ENCODE results near the gene HGD.
"Not testable (repeated sequence)": the region's sequence is repeated elsewhere in the genome, so short reads cannot be mapped to it uniquely, and the experiment has no call there.

HGD gene, protein sequence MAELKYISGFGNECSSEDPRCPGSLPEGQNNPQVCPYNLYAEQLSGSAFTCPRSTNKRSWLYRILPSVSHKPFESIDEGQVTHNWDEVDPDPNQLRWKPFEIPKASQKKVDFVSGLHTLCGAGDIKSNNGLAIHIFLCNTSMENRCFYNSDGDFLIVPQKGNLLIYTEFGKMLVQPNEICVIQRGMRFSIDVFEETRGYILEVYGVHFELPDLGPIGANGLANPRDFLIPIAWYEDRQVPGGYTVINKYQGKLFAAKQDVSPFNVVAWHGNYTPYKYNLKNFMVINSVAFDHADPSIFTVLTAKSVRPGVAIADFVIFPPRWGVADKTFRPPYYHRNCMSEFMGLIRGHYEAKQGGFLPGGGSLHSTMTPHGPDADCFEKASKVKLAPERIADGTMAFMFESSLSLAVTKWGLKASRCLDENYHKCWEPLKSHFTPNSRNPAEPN

DNA sequence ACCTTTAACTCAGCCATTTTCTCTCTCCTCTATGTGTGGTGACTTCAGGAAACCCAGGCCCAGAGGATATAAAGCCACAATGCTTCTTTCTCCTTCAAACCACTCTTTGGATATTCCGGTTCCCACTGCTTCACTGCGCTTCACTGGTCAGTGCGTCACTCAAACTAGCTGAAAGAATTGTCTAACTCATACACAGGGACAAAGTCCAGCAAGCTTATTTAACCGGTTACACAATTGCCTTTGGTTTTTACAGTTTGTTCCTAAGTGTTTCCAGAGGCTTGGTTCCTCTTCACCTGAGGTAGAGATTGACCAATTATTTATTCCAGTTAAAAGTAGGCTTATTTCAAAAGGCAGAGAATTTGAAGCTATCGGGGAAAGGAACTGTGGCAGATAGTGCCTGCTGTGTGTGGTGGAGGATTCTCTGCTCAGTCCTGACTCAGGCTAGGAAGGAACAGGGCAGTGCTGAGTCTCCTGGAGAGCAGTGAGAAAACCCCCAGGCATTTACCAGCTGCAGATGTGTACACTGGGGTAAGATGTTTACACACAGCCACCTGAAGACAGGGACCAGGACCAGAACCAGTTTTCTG lies at the start of gene HGD:
HGD (minus strand) TSS at position 145 of the 587 bp plus-strand sequence; CDS start at position 17, 128 bp downstream.
- DNase-seq = no peak

DNA sequence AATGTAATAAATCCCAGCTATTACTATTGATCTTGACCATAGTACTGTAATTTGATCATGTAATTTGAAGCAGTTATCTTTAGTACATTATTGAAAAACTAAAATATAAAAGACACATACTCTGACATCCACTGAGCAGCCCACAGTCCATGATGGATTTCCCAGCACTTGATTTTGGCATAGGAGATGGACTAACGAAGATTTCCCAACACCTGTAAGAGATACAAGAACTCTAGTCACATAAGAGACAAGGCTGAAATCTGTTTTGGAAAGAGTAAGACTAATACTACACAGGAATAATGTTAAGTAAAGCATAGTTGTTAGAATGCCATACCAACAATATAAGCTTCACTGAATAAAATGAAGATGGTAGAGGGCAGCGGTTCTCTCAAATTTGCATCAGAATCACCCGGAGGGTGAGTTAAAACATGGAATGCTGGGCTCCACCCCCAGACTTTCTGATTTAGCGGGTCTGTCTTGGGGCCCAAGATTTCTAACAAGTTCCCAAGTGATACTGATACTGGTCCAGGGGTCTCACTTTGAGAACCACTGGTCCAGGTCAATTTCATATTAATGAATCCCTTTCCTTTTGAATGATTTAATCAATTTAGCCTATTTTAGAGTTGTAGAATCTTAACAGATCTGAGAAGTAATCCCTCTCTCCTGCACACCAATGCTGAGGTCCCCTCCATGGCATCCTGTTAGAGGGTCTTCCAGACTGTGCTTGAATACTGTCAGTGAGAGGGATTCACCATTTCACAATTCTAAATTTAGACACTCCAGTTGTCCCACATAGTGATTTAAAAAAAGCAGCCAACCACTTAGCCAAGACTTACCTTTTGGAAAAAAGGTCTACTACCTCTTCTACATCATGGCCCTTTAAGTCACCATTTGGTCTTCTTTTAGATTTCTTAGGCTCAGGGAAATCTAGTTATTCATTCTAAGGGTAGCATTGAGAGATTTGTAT lies 48.8 kb upstream of the HGD start:
- no peak for DNase-seq

DNA sequence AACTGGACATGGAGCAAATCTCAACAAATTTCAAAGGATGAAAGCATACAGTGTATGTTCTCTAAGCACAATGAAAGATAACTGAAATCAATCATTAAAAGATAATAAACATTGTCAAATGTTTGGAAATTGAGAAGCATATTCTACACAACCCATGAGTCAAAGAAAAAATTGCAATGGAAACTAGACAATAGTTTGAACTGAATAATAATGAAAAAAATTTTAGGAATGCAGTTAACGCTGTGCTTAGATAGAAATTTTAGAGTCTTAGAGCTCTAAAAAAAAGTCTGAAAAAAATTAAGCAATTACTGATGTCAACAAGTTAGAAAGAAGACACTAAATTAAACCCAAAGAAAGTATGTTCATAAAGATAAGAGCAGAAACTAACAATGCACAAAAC lies 44.8 kb upstream of the HGD start:
- no peak for DNase-seq

DNA sequence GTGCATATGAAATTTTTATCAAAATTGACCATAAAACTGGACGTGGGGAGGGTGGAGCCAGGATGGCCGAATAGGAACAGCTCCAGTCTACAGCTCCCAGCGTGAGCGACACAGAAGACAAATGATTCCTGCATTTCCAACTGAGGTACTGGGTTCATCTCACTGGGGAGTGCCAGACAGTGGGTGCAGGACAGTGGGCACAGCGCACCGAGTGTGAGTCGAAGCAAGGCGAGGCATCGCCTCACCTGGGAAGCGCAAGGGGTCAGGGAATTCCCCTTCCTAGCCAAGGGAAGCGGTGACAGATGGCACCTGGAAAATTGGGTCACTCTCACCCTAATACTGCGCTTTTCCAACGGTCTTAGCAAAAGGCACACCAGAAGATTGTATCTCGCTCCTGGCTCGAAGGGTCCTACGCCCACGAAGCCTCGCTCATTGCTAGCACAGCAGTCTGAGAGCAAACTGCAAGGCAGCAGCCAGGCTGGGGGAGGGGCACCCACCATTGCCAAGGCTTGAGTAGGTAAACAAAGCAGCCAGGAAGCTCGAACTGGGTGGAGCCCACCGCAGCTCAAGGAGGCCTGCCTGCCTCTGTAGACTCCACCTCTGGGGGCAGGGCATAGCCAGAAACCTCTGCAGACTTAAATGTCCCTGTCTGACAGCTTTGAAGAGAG lies 37.3 kb upstream of the HGD start:
- not testable (repeated sequence) for DNase-seq

DNA sequence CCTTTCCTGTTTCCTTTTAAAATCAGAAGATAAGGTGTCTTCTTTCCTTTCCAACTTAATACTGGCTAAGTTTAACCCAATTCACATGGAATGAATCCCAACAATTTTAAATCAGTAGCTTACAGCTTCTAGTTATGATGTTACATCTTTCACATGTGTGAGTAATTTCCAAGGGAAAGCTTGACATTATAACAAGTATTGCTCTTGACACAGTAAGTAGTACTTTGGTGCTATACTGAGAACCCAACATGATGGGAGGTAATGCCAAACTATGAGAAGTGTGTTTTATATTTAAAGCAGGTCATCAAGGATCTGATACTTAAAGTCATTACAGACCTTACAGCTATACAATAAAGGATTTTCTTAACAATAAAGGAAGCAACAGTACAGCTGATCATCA lies 31.2 kb upstream of the HGD start:
- no peak for DNase-seq

DNA sequence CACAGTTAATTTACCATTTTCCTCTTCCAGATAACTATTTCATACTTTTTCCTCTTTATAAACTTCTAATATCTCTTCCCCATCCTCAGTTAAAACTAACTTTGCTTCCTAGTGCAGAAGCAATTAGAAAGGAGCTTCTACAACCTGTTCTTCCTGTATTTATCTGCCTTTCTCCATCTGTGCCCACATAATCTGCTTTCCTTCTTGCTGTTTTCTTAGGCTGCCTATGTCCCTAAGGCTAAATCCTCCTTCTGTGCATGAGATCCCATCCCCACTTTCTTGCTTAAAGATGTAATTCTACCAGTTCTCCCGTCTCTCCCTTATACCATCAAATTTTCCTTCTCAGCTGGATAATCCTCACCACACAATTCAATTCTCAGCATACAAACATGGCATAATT lies 28.3 kb upstream of the HGD start:
- no peak for DNase-seq

DNA sequence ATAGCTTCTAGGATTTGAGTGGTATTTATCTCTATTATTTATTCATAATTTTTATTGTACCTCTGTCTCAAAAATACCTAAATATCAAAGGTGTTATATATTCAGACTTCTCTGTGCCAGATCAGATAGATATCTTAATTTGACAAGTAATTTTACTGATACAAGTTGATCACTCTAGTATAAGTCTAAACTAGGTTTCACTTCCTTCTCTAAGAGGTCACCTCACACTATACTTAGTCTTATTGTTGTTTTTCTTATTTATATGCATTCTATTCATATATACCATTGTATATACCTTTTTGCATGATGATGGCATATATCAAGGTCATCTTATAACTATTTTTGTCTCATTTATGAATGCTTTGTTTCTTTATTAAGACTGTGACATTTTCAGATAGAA lies 26.4 kb upstream of the HGD start:
- no peak for DNase-seq

DNA sequence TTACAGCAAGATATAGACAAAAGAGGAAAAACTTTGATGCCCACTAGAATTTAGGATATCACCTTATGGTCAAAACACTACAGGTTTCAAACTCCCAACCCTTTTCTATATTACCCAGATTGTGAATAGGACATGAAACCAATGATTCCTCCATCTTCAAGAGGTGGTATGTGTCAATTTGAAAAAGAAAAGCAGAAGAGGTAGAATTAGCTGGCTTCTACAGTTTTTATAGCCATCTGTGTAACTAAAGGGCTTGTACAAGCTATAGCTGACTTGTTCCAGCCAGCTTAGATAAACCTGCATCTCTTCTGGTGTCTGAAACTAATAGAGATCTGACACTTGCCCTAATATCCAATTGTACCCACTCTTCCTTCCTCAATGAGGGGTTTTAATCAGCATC lies 24.9 kb upstream of the HGD start:
- no peak for DNase-seq

DNA sequence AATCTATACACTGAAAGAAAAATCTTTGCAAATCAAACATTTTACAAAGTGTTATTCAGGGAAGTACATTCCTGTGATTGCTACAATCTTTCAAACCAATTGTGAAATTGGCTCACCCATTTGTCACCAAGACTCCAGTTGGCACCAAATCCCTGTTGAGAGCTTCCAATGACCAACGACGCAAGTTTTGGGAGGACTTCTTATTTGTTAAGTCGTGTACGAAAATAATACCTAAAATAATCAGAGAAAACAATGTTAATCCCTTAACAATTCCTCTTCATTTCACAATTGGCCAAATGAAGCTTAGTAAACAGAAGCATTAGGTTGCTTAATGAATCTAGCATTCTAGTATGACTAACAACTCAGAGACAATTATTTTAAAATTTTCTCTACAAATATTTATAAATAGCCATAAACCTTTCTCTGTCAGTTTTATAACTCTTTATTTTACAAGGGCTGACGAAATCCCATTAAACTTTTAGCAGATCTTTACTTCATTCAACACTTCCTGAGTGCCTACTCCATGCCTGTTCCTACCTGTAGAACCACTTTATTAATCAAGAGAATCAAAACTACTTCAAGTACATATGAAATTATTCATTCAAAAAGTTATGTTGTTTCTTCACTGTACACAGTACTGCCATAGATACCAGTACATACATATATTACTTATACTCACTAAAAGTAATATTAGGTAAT lies 24.0 kb upstream of the HGD start:
- DNase-seq = no peak

DNA sequence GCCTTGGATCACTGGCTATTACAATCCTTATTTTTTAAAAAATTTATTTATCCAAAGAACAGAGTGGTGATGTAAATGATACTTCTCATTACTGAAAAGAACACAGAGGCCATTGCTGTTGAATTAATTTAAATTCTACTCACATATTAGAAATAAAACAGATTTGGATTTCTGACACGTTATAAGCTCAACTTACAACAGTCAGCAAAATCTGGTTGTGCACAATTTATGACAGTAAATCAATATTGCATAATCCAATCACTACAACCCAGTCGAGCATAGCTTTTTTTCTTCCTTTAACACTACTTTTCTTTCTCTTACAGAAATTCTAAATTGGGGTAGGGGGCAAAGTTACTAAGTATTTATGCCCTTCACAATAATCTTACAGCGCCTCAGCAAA lies 17.3 kb upstream of the HGD start:
- no peak for DNase-seq

DNA sequence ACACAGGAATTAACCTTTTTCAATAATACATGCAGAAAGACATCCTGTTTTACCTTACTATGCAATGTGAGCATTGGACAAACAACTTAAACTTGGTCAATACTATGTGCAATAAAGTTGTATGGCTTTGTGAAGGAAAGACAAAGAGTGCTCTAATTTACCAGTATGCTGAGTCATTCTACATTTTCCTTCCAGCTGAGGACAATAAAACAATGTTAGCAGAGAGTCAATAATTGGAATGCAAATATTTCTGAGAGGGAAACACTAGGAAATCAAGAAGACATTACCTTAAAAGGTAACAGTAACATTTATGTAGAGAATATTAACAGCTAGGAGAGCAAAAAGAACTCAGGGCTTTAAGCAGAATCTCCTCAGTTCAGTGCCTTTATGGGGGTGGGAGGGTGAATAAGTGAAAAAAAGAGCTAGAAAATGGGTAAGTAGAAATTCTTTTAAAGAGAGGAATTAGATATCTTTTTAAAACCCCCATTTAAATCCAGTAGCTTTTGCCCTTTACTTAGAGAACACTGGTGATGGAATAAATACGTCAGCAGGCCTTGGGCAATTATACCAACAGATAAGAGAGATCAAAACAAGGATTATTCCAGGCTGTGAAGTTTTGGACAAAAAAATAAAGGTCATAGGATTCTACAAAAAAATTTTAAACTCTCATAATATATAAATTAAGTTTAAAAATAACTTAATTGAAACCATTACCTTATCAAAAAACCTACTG lies 11.6 kb upstream of the HGD start:
- DNase-seq = no peak

DNA sequence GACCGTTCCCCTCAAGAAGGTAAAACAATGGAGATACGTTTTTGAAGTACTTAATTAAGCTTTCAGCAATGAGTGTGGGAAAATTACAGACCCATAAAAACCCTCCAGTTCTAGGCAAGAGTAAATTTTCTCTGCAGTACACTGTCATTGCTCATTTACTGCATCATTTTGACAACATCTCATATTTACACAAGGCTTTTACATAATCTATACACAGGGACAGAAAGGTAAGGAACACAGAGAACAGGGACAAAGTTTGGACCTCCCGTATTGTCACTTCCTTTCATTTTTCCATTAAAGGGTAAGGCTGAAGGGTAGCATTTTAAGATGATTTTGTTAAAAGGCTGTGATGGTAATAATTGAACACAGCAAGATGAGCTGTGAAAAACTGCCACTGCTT lies 7.4 kb upstream of the HGD start:
- DNase-seq = no peak

DNA sequence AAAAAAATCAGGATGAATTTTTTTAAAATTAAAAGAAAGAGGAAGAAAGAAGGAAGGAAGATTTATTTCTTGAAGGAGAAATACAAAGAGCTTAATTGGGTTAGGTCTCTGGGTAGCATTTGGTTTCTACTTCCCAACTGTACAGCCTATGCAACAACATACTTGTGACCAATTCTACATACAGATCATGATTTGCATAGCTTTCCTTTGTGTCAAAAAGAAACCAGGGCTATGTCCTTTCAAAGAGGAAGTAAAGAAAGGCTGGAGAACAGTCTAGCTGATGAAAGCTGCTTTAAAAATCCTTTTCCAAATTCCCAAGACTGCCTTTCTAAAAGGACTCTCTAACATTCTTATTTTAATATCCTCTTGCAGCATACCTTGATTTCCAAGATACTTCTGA lies 6.1 kb upstream of the HGD start:
- no peak for DNase-seq

DNA sequence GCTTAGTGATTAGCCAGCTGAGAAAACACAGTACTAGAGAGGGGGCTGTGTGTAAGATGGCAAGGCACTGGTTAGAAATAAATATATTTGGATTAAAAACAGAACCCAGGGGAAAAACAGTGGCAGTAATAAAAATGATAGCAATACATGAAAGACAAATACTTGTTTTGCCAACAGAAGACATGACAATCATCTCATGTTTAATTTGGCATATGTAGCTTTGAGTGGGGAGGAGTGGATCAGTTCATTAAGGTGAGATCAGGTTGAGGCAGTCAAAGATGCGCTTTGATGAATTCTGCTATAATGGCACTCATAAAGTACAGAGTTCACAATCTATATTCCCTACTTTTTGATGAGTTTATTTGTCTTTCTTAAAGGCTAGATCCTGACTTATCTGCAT lies 3.4 kb upstream of the HGD start:
- no peak for DNase-seq

DNA sequence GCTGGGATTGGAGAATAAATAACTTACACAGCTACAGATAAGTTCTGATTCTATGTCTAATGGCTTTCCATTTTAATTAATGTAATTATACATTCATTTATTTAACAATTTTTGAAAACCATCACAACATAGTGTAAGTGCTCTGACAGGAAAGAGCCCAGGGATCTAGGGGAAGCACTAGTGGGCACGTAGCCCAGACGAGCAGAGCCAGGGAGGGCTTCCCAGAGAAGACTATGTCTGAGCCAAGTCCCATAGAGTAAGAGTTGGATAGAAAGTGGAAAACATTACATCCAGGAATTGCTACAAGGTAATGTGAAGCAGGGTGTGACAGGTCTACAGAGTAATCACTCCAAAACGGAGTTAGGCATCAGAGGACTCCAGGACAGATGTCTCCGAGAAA lies 2.9 kb upstream of the HGD start:
- DNase-seq = no peak

DNA sequence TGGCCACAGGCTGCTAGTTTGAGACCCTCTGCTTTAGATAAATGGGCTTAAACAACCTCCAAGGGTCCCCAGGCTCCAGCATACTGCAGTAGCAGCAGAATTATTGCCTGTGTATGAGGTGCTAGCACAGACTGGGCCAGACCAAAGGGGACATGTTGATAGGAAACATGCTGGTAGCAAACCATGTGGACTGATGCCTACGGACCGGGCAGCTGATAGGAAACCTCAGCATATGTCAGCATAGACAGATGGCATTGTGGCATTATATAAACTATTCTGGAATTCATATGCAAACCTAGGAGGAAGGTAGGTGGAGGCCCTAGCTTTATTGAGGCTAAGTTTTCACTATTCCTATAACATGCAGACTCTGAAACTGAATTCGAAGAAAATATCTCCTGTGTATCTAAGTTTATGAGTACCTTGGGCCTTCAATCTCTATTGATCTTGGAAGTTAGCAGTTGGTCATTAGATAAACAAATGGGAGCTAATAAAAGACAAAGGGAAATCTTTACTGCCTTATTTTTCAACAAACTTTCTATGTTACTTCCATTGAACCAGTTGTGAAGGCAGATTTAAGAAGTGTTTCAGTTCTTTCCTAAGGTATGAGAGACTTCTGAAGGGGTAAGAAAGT lies 1.7 kb upstream of the HGD start:
- no peak for DNase-seq

DNA sequence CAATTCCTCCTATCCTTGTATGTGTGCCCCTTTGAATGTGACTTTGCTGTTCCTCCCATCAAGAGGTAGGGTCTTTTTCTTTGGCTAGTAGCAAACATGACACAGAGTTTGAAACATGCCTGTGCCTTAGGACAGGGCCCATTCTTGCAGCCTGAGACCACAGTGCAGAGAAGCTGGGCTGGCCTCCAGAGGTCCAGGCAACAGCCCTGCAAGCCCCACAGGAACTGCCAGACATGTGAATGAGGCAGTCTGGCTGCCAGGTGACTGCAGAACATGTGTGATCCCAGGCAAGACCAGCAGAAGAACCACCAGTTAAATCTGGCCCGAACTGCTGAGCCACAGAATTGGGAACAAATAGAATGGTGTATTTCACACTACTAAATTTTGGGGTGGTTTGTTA lies 1.2 kb upstream of the HGD start:
- DNase-seq = no peak

DNA sequence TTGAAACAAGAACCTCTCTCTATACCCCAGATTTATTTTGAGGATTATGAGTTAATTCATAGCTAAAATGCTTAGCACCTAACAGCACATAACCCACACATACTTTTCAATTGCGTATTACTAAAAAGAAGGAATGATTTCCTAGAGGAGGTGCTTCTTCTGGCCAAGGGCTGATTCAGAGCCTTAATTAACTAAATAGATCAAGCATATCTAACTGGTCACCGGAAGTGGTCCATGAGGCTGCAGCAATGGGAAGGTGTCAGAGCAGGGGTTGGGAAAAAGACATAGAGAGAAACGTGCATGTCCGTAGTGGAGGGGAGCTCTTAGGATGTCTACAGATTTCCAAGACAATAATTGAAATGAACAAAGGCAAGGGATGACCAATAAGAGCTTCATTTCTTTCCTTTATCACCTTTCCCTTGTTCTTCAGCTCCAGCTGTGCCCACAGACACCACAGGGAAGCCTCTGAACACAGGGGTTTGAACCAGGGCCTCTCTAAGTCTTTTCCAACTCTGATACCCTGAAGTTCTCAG lies 467 bp downstream of the HGD start:
- no peak for DNase-seq

DNA sequence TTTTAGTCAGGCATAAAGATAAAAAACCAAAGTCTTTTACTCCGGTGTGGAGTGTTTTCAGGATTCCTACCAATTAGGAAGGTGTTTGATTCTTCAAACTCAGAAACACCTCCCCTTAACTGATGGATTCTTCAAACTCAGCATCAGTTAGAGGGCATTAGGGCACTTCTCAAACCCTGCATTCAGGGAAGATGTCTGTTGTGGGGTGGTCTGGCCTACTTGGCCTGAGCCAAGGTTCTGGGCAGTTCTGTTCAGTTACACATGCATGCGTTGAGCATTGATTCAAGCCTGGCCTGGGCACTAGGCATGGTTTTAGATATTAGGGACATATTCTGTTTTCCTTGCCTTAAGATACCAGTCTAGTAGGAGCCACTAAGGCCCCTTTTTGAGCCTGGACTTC lies 1.0 kb downstream of the HGD start:
- DNase-seq = no peak

DNA sequence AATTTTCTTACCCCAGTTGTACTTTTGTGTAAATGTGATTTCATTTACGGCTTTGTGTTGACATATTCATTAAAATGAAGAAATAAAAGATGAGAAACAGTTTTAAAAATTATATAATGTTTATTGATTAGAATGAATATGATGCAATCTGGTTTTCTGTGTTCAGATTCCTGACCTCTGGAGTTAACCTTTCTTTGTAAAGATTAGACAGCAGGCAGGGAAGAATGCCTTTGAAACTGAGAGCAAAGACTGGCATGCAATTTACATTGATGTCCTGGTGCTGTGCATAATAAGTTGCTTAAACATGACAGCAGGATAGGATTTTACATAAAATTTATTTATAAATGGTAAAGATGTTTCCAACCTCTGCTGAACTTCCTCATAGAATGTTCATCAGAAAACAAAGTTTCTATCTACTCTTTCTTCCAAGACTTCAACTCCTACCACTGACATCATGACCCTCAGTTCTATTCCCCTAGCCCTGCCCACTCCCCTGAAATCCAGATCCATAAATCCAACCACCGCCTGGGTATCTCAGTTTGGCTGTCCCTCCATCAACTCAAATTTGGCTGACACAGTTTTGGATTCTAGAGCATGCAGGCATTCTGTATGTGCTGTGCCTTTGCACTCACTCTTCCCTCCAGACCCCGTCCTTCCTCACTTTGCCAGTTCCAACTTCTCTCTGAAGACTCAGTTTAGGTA lies 1.7 kb downstream of the HGD start:
- DNase-seq = no peak
